HG03108 (cell line): ENCODE results near the gene ACTMAP.
"Not testable (repeated sequence)": the region's sequence is repeated elsewhere in the genome, so short reads cannot be mapped to it uniquely, and the experiment has no call there.

ENCODE experiments used
- ATAC-seq: cut with Tn5 transposase; IDR thresholded peaks from one replicate; pipeline ENCODE4 v1.9.1; 2021; ENCODE audit warnings: moderate library complexity; ENCODE audit not compliant: unreplicated experiment

ACTMAP gene

GRCh38 chr19:40776932-40777644, 26.8 kb upstream of the ACTMAP start:
- ATAC-seq: peak; percentile 48

GRCh38 chr19:40776364-40776763, 26.1 kb upstream of the ACTMAP start:
- ATAC-seq: no peak

DNA sequence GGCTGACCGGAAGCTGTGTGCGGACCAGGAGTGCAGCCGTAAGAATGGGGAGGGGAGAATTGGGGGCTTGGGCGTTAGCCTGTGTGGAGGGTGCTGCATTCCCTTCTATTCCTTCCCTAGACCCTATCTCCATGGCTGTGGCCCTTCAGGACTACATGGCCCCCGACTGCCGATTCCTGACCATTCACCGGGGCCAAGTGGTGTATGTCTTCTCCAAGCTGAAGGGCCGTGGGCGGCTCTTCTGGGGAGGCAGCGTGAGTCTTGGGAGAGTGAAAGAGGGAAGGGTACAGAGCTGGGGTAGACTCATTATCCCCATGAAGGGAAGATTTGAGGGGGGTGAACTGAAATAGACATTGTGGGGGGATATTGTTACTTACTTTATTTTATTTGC, 25.4 kb upstream of the ACTMAP start:
- ATAC-seq: no peak

DNA sequence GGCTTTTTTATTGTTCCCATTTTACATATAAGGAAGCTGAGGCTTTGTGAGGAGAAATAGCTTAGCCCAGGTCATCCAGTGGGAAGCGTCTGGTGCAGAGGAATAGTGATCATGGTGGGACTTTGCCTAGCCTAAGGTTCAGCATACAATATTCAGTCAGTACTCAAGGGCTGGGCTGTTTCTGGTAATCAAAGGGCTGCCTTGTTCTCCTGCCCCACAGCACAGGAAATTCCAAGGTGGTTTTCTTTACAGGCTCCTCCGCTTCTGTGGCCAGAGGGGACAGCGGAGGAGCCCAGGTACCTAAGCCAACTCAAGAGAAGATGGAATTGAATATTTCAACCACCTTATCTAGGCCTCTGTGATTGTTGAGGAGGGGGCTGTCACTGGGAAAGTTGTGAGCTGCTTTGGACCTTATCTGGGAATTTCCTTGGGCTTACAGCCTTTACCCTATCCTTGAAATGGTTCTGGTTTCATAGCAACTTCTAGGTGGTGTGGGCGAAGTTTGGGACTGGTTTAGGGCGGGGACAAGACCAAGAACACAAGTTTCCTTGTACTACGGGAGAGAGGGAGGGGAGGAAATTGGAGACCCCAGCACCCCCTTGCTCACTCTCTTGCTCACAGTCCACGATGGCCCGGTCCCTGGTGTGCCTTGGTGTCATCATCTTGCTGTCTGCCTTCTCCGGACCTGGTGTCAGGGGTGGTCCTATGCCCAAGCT, 24.8 kb upstream of the ACTMAP start, which contains the start of gene MIA:
MIA (plus strand) TSS at position 606 of the 716 bp plus-strand sequence; CDS start at position 628, 22 bp downstream.
- no peak for ATAC-seq

GRCh38 chr19:40771101-40771862, 21.0 kb upstream of the ACTMAP start:
- ATAC-seq: not testable (repeated sequence)

DNA sequence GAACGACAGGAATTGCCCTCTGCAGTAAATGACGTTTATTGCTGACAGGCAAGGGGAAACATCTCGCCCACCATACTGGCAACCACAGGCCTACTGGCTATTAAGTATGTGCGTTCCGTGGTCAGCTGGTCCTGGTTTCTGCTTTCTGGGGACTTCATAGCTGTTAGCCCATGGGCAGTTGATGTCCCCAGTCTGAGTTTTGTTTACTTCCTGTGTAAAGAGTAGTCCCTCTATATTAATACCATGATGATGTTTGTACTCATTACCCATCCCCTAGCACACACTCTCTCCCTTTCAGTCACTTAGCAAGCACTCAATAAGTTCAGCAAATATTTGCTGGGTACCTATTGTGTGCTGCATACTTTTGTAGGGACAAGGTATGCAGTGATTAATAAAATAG, 18.6 kb upstream of the ACTMAP start:
- no peak for ATAC-seq

- not testable (repeated sequence) for ATAC-seq
Measured at GRCh38 chr19:40766385-40766784, 16.1 kb upstream of the ACTMAP start.

DNA sequence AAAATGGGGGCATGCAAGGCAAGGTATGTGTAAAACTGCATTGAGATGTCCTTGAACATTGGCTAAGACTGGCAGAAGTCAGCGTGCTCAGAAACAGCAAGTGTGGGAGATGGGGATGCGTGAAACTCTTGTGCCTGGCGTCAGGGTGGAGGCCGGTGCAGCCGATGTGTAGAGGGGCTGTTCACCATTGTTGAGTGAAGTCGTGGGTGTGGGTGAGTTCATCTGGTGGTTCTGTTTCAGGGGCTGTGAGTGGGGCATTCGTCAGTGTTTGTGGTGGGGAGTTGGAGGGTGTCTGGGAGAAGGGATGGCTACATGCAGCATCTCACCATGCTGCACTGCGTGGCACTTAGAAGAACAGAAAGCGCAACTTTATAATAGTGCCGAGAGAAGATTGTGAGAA, 13.7 kb upstream of the ACTMAP start:
- no peak for ATAC-seq

DNA sequence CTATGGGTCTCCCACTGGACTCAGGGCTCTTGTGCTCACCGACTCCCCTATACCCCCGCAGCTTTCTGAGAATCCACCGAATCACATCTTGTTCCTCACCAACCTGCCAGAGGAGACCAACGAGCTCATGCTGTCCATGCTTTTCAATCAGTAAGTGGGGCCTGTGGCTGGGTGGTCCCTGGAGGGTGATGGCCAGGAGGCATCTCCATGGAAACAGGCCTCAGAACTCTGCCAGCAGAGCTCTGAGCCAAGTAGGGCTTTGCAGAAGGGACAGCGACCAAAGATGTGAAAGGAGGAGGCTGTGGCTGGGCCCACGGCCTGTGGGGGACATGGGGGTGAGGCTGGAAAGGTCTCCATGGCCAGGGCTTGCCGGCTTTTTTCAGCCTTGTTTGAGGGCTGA, 13.2 kb upstream of the ACTMAP start:
- no peak for ATAC-seq

DNA sequence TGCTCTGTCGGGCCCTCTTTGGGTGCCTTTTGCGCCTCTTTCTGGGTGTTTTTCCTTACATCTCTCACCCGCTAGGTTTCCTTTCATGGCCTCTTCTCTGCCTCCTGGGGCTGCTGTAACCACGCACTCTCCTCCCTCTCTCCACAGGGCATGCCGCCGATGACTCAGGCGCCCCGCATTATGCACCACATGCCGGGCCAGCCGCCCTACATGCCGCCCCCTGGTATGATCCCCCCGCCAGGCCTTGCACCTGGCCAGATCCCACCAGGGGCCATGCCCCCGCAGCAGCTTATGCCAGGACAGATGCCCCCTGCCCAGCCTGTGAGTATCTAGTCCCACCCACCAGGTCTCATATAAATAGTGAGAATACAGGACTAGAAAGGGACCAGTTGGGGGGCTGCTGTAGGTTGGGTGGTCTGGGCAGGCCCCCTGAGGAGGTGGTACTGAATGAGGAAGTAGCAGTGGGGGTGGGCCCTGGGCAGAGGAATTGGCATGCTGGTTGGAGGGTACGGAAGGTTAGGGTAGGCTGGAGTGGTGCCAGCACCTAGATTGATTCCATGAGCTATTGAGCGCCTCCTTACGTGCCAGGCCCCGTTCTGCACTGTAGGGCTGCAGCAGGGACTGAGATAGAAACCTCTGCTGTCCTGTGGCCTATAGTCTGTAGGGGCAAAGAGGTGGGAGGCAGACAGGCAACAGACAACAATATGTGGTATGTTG, 12.6 kb upstream of the ACTMAP start:
- no peak for ATAC-seq

GRCh38 chr19:40759352-40759751, 9.1 kb upstream of the ACTMAP start:
- ATAC-seq: no peak

GRCh38 chr19:40758491-40758890, 8.2 kb upstream of the ACTMAP start:
- ATAC-seq: no peak

DNA sequence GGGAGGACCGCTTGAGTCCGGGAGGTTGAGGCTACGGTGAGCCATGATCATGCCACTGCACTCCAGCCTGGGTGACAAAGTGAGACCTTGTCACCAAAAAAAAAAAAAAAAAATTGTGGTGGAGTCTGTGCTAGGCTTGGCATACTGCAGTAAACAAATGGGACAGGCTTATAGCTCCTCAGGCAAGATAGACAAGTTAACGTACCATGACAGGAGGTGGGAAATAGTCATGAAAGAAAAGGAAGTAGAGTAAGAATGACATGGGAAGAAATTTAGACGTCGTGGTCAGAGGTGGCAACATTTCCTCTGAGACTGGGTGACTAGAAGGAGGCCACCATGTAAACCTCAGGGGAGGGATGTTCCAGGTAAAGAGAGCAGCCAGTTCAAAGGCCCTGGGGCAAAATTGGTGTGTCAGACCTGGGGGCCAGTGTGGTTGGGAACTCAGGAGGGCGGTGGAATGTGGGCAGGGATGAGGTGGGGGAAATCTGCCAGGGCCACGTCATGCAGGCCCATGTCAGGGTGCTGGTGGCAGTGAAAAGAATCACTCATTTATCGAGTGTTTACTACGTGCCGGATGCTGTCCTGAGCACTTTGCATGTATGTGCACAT, 6.3 kb upstream of the ACTMAP start:
- ATAC-seq: no peak

- ATAC-seq: no peak
Measured at GRCh38 chr19:40755791-40756190, 5.5 kb upstream of the ACTMAP start.

GRCh38 chr19:40755248-40755624, 5.0 kb upstream of the ACTMAP start:
- ATAC-seq: no peak

- ATAC-seq: no peak
Measured at GRCh38 chr19:40754611-40755247, 4.5 kb upstream of the ACTMAP start.

GRCh38 chr19:40752257-40752781, 2.0 kb upstream of the ACTMAP start:
- ATAC-seq: no peak

GRCh38 chr19:40750874-40751537, 729 bp upstream of the ACTMAP start, which contains the start of gene SNRPA:
TSS of gene SNRPA (plus strand) at chr19:40751203. CDS start at chr19:40751409, 206 bp downstream.
- ATAC-seq: peak; percentile 48

- ATAC-seq: no peak
Measured at GRCh38 chr19:40747536-40747935, 2.7 kb downstream of the ACTMAP start.
